HepG2 (cell line): ENCODE results near the gene THAP2. TPM values are rescaled to one million over a fixed set of nuclear protein-coding genes. Genes with fewer than 3 reads are reported as not detected.

Experiments
- BRD4 ChIP-seq: sonication (generic); formaldehyde crosslinking; IDR thresholded peaks from 2 replicates; pipeline ENCODE4 v1.4.0; 2020; ENCODE audit warnings: missing genetic modification reagents
- CBX5 ChIP-seq: sonication (generic); formaldehyde crosslinking; IDR thresholded peaks from 2 replicates; pipeline ENCODE4 v1.4.0; 2020; ENCODE audit warnings: missing genetic modification reagents, borderline replicate concordance
- HDAC2 ChIP-seq: sonication (generic); formaldehyde crosslinking; IDR thresholded peaks from 2 replicates; pipeline ENCODE4 v1.4.0; 2020; ENCODE audit warnings: missing genetic modification reagents
- HMG20B ChIP-seq: conservative IDR thresholded peaks from 2 replicates; pipeline ENCODE4 v1.6.1; 2016; ENCODE audit warnings: missing genetic modification reagents, missing compliant biosample characterization
- HNF1A ChIP-seq, 2 experiments: sonication (generic) in 1 of 2; formaldehyde crosslinking in 1 of 2; IDR thresholded peaks; 2 replicates each; pipeline versions ENCODE4 v1.4.0 to v1.6.1; 2016 to 2020; ENCODE audit warnings: borderline replicate concordance in 1 of 2, low read depth in 1 of 2, mild to moderate bottlenecking in 1 of 2, missing genetic modification reagents in 1 of 2
- MYPOP ChIP-seq: sonication (generic); formaldehyde crosslinking; IDR thresholded peaks from 2 replicates; pipeline ENCODE4 v1.8.1; 2023; ENCODE audit warnings: mild to moderate bottlenecking, moderate library complexity, missing genetic modification reagents
- PLRG1 ChIP-seq: fragments of 450-650 bp; conservative IDR thresholded peaks from 2 replicates; pipeline ENCODE4 v1.6.1; 2016
- POLR2AphosphoS2 ChIP-seq: IDR thresholded peaks from 2 replicates; pipeline ENCODE4 v1.6.1; 2011; ENCODE audit warnings: low read depth, low read length, improper control_type of control experiment
- PRDM10 ChIP-seq: sonication (generic); formaldehyde crosslinking; IDR thresholded peaks from 2 replicates; pipeline ENCODE4 v1.4.0; 2020; ENCODE audit warnings: low read depth, missing genetic modification reagents
- SIX4 ChIP-seq: sonication (generic); formaldehyde crosslinking; IDR thresholded peaks from 2 replicates; pipeline ENCODE4 v1.4.0; 2020; ENCODE audit warnings: missing genetic modification reagents
- TAF1 ChIP-seq: sonication (generic); formaldehyde crosslinking; IDR thresholded peaks from 2 replicates; pipeline ENCODE4 v1.4.0; 2020; ENCODE audit warnings: missing genetic modification reagents
- TBL1XR1 ChIP-seq: fragments of 150-350 bp; IDR thresholded peaks from 2 replicates; pipeline ENCODE4 v1.6.1; 2014; ENCODE audit warnings: borderline replicate concordance, low read length; ENCODE audit not compliant: partially characterized antibody
- TFDP2 ChIP-seq: sonication (generic); formaldehyde crosslinking; IDR thresholded peaks from 2 replicates; pipeline ENCODE4 v1.4.0; 2020; ENCODE audit warnings: missing genetic modification reagents
- ZMYM3 ChIP-seq: sonication (generic); formaldehyde crosslinking; IDR thresholded peaks from 2 replicates; pipeline ENCODE4 v1.5.1; 2020; ENCODE audit warnings: mild to moderate bottlenecking, missing genetic modification reagents
- ZNF12 ChIP-seq: sonication (generic); formaldehyde crosslinking; IDR thresholded peaks from 2 replicates; pipeline ENCODE4 v1.5.0; 2020; ENCODE audit warnings: missing genetic modification reagents
- ZNF24 ChIP-seq: fragments of 450-650 bp; IDR thresholded peaks from 2 replicates; pipeline ENCODE4 v1.6.1; 2017; ENCODE audit warnings: antibody characterized with exemption, mild to moderate bottlenecking
- ZNF724P ChIP-seq: sonication (generic); formaldehyde crosslinking; IDR thresholded peaks from 2 replicates; pipeline ENCODE4 v1.8.0; 2022; ENCODE audit warnings: missing genetic modification reagents, borderline replicate concordance
- ZNF75D ChIP-seq: sonication (generic); formaldehyde crosslinking; IDR thresholded peaks from 2 replicates; pipeline ENCODE4 v1.8.1; 2023; ENCODE audit warnings: missing genetic modification reagents, mild to moderate bottlenecking, borderline replicate concordance
- ZNF790 ChIP-seq: sonication (generic); formaldehyde crosslinking; IDR thresholded peaks from 2 replicates; pipeline ENCODE4 v1.8.0; 2022; ENCODE audit warnings: missing genetic modification reagents, mild to moderate bottlenecking, borderline replicate concordance
- polyA plus RNA-seq, 8 experiments: library from polyadenylated mRNA; depleted of rRNA in 3 of 8; stranded (reverse) in 7 of 8; unstranded in 1 of 8; fragments of >200 nt; fragmentation: Illumina TruSeq in 4 of 8; extraction: Trizol in 4 of 8; gene quantifications; 2 replicates each; pipeline versions ENCODE4 v1.2.1 to v1.2.3, GENCODE V29; 2011 to 2016; ENCODE audit warnings: low read depth in 4 of 8, missing spikeins in 1 of 8, mixed read lengths in 1 of 8; ENCODE audit not compliant: insufficient read depth in 1 of 8
- total RNA-seq, 5 experiments: library from RNA; depleted of rRNA; stranded (reverse); fragments of >200 nt; fragmentation: Illumina TruSeq; extraction: Trizol; gene quantifications; 2 replicates each; pipeline ENCODE4 v1.2.3, GENCODE V29; 2016; ENCODE audit warnings: low read depth in 1 of 5

Gene THAP2
- total and polyA plus RNA-seq, 2 of the 13 experiments (the other 11 are each of a cell fraction or from before 2014, with no cell fraction given) = 5.2 to 6.2 TPM

GRCh38 chr12:71663561-71664410 is at the start of gene THAP2, which contains the start of gene ZFC3H1 (continued):
- TF ChIP-seq HNF1A (IDR thresholded peaks at IDR 0.05; ENCODE audit: low read depth) = no peak
- TF ChIP-seq HNF1A (CRISPR knock-in tag; IDR thresholded peaks at IDR 0.05; ENCODE audit: borderline replicate concordance) = no peak
- TF ChIP-seq TBL1XR1 = no peak
- 0 out of 2 replicates have a peak, but pooled peaks have one; percentile 71 for TF ChIP-seq POLR2AphosphoS2
- no peak for TF ChIP-seq ZMYM3 (CRISPR knock-in tag)
- TF ChIP-seq HMG20B = no peak
- TF ChIP-seq TFDP2 (CRISPR knock-in tag) = peak; percentile 16; the same call in 1 of the 2 replicates
- peak; percentile 45; the same call in 1 of the 2 replicates for TF ChIP-seq MYPOP (CRISPR knock-in tag)
- TF ChIP-seq SIX4 (CRISPR knock-in tag) = peak; percentile 60; the same call in 1 of the 2 replicates
- no peak for TF ChIP-seq ZNF790 (CRISPR knock-in tag)
- no peak for TF ChIP-seq PLRG1
- TF ChIP-seq ZNF724P (CRISPR knock-in tag) = no peak; the same call in 1 of the 2 replicates
- 0 out of 2 replicates have a peak, but pooled peaks have one; percentile 64 for TF ChIP-seq PRDM10 (CRISPR knock-in tag)
- TF ChIP-seq HDAC2 = peak; percentile 50; the same call in 1 of the 2 replicates
- TF ChIP-seq ZNF75D = no peak
- no peak for TF ChIP-seq BRD4 (CRISPR knock-in tag)
- TF ChIP-seq ZNF12 = no peak
- TF ChIP-seq ZNF24 = no peak
- peak; percentile 18; the same call in 1 of the 2 replicates for TF ChIP-seq CBX5 (CRISPR knock-in tag)
- TF ChIP-seq TAF1 (CRISPR knock-in tag) = peak; percentile 44; the same call in 1 of the 2 replicates
